ENCODE measurements around the gene TFAM. TPM values are rescaled to one million over a fixed set of nuclear protein-coding genes. Genes with fewer than 3 reads are reported as not detected.

The TFAM gene
- total RNA-seq, 4 donors from 2014 or later = 11.8 to 48.6 (median 25.9) TPM

DNA sequence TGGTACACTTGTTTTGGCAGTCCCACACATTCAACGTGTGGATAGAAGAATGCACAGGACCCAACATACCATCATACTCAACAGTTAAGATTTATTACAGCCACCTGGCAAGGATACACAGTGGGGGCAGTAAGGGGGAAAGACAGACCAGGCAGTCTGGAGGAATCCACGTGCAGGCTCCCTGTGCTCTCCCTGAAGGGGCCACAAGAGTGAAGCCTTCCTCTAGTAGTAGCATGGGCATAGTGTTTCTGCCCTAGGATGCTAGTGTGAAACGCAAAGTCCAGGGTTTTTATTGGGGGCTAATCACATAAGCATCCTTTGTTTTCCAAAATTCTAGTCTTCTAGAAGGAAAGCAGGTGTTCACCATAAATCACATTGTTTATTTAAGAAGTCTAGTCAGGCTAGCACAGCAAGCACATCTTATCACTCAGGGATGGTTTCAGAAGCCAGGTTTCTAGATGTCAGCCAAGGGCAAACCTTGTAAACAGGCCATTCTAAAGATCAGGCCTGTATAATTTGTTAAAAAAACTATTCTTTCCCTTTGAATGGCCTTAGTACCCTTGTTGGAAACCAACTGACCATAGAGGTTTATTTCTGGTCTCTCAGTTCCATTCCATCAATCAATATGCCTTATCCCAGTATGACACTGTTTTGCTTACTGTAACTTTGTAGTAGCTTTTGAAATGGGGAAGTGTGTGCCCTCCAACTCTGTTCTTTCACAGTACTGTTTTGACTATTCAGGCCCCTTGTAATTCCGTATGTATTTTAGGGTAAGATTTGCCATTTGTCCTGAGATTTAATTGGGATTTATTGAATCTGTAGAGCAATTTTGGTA is 12.4 kb upstream of the TFAM start:
- DNase-seq = no peak
- H3K36me3 ChIP-seq = no peaks in the 10 kb centered on the region
- H3K27me3 ChIP-seq = no peaks in the 10 kb centered on the region
- no peak overlapping the region for H3K4me3 ChIP-seq
- intact Hi-C loops (cut with DNase I; ENCODE audit: low total_unique reads) = no loop called here
- no peak overlapping the region for H3K27ac ChIP-seq
- no peak for TF ChIP-seq POLR2A (IDR thresholded peaks at IDR 0.05)
- TF ChIP-seq, protein P1, sequence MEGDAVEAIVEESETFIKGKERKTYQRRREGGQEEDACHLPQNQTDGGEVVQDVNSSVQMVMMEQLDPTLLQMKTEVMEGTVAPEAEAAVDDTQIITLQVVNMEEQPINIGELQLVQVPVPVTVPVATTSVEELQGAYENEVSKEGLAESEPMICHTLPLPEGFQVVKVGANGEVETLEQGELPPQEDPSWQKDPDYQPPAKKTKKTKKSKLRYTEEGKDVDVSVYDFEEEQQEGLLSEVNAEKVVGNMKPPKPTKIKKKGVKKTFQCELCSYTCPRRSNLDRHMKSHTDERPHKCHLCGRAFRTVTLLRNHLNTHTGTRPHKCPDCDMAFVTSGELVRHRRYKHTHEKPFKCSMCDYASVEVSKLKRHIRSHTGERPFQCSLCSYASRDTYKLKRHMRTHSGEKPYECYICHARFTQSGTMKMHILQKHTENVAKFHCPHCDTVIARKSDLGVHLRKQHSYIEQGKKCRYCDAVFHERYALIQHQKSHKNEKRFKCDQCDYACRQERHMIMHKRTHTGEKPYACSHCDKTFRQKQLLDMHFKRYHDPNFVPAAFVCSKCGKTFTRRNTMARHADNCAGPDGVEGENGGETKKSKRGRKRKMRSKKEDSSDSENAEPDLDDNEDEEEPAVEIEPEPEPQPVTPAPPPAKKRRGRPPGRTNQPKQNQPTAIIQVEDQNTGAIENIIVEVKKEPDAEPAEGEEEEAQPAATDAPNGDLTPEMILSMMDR (IDR thresholded peaks at IDR 0.05) = no peak
- no peaks in the 10 kb centered on the region for H3K9me3 ChIP-seq
- H3K4me1 ChIP-seq = peaks cover 0 to 2% of the 10 kb centered on the region in 2 donors

DNA sequence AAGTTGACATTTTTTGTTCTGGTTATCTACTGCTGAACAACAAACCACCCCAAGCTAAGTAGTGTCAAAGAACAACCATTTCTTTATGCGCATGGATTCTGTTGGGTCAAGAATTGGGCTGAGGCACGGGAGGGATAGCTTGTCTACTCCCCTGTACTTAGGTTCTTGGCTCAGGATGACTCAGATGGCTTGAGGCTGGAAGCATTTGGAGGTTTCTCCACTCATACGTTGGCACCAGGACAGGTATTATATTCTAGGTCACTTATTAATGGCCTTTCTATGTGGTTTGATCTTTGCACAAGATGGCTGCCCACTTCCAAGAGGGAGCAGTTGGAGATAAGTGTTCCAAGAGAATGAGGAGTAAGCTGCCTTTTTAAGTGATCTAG is 11.8 kb upstream of the TFAM start:
- TF ChIP-seq, protein P1 (IDR thresholded peaks at IDR 0.05) = no peak
- no peak for TF ChIP-seq POLR2A (IDR thresholded peaks at IDR 0.05)
- intact Hi-C loops (cut with DNase I; ENCODE audit: low total_unique reads) = no loop called here
- H3K27ac ChIP-seq = no peak overlapping the region
- H3K9me3 ChIP-seq = no peaks in the 10 kb centered on the region
- DNase-seq = no peak
- H3K4me1 ChIP-seq = peaks cover 0 to 2% of the 10 kb centered on the region in 2 donors
- H3K36me3 ChIP-seq = no peaks in the 10 kb centered on the region
- no peak overlapping the region for H3K4me3 ChIP-seq
- no peaks in the 10 kb centered on the region for H3K27me3 ChIP-seq

DNA sequence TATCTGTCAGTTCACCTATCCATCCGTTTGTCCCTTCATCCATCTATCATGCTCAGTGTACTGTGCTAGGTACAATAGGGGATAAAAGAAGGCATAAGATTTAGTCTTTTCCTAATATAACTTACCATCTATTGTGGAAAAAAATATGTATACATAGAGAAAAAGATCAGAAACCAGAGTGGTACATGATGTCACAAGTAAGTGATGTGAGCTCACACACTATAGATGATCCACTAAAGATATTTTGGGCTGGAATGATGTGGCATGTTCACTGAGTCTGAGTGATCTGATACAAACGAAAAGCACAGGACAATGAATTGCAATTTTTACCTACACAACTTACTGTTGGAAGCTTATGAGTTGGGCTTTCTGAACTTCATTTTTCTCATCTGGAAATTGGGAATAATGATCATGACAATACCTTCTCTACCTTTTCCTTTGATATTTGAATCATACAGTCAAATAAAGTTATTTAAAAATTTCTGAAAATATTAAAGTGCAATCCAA is 2.7 kb upstream of the TFAM start:
- no peaks in the 10 kb centered on the region for H3K27me3 ChIP-seq
- H3K36me3 ChIP-seq = no peaks in the 10 kb centered on the region
- H3K27ac ChIP-seq = no peak overlapping the region
- intact Hi-C loops (cut with DNase I; ENCODE audit: low total_unique reads) = loop anchor here (10.0 kb wide), 1 partner anchor 48 kb away; the partner anchor contains the start of gene UBE2D1
- H3K4me3 ChIP-seq = no peak overlapping the region
- TF ChIP-seq POLR2A (IDR thresholded peaks at IDR 0.05) = no peak
- TF ChIP-seq, protein P1 (IDR thresholded peaks at IDR 0.05) = no peak
- DNase-seq = no peak
- no peaks in the 10 kb centered on the region for H3K4me1 ChIP-seq
- no peaks in the 10 kb centered on the region for H3K9me3 ChIP-seq

DNA sequence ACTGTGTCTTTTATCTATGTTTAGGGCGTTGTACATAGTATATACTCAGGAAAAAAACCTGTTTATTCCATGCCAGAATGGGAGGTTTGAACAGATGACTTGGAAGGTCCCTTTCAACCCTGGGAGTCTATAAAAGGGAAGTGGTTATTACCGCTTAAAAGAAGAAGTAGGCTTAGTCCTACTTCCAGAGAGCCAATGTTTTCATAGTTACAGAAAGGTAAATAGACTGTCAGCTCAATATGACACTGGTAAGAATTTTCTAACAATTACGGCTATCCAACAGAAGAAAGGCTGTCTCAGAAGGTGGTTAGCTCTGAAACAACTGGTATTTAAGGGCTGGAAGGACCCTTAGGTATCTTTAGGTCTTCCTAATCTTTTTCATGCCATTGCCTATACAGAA is 1.1 kb upstream of the TFAM start:
- H3K27ac ChIP-seq = peak overlapping the region; percentile 87 to 95
- no peak for TF ChIP-seq POLR2A (IDR thresholded peaks at IDR 0.05)
- TF ChIP-seq, protein P1 (IDR thresholded peaks at IDR 0.05) = no peak
- DNase-seq = no peak
- no peaks in the 10 kb centered on the region for H3K4me1 ChIP-seq
- no peaks in the 10 kb centered on the region for H3K9me3 ChIP-seq
- intact Hi-C loops (cut with DNase I; ENCODE audit: low total_unique reads) = loop anchor here (10.0 kb wide), 1 partner anchor 49 kb away; the partner anchor contains the start of gene UBE2D1
- H3K36me3 ChIP-seq = no peaks in the 10 kb centered on the region
- H3K27me3 ChIP-seq = no peaks in the 10 kb centered on the region
- H3K4me3 ChIP-seq = peak overlapping the region; percentile 71 to 78

DNA sequence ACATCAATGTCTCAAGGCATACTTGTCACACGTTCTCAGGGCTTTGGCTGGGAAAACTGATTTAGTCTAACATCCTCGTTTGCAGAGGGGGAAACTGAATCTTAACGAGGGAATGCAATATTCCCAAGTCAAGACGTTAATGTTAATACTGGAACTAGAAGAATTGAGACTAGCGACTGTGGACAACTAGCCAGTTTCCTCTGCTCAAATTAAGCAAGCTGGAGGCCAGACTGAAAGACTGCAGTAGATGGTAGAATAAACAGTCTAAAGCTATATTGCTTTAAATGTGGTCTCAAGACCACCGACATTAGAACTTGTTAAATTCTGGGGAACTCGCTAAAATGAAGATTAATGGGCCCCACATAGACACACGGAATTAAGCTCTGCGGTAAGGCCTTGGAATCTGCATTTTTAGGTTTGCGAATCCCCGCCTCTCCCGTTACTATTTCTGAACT is 639 bp upstream of the TFAM start:
- intact Hi-C loops (cut with DNase I; ENCODE audit: low total_unique reads) = loop anchor here (10.0 kb wide), 1 partner anchor 50 kb away; the partner anchor contains the start of gene UBE2D1

More for the DNA sequence above, 639 bp upstream of the TFAM start:
- no peak for DNase-seq
- no peaks in the 10 kb centered on the region for H3K9me3 ChIP-seq
- no peaks in the 10 kb centered on the region for H3K27me3 ChIP-seq
- no peaks in the 10 kb centered on the region for H3K36me3 ChIP-seq
- TF ChIP-seq POLR2A (IDR thresholded peaks at IDR 0.05) = no peak
- TF ChIP-seq, protein P1 (IDR thresholded peaks at IDR 0.05) = no peak
- H3K4me1 ChIP-seq = no peaks in the 10 kb centered on the region
- peak overlapping the region; percentile 71 to 78 for H3K4me3 ChIP-seq
- H3K27ac ChIP-seq = peak overlapping the region; percentile 87 to 95

All from uterus (tissue), 4 donors.